NCI-H1417 treated with DMSO at 0.1 percent for 48 hours (cell line): Measurements from ENCODE around the gene NXPH4.

ENCODE experiments used
- DNase-seq: peaks from one replicate; lab custom pipeline; 2025; lab: John Stamatoyannopoulos, UW

NXPH4 gene

GRCh38 chr12:57232156-57232756 is 15.7 kb downstream of the NXPH4 start:
- no peak for DNase-seq

GRCh38 chr12:57233357-57234232 is 17.0 kb downstream of the NXPH4 start:
- DNase-seq, result no peak

GRCh38 chr12:57234233-57234570 is 17.6 kb downstream of the NXPH4 start:
- DNase-seq, result no peak

GRCh38 chr12:57234571-57235016 is 18.0 kb downstream of the NXPH4 start:
- DNase-seq, result no peak

GRCh38 chr12:57235017-57235727 is 18.6 kb downstream of the NXPH4 start:
- no peak for DNase-seq

GRCh38 chr12:57235728-57236131 is 19.1 kb downstream of the NXPH4 start:
- no peak for DNase-seq

DNA sequence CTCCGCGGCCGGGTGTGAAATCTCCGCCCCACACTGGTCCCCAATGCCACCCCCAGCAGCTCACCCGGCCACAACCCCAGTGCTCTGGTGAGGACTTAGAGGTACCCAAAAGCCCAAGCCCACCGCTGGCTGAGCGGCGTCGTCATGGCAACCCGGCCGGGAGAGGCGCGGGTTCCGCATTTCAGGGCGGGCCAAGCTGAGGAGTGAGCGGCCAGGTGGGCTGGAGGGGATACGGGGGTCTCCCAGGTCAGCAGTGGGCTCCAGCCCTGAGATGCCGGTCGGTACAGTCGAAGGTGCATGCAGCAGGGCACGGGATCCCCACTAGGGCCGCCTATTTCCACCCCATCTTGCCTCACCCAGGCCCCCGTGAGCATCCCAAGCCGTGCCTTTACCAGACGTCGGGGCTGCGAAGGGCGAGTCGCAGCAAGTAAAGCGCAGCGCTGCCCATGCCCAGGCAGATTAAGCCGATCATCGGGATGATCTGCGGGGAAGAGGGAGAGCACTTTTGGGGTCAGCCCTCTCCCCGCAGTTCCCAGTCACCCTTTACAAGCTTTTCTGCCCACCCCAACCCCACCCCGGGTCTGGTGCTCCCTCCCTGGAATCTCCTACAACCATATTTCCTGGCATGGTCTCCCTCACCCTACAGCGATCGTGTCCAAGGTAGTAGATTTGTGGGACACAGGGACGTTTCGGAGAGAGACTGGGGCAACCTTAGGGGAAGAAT is 19.8 kb downstream of the NXPH4 start:
- DNase-seq, result no peak

DNA sequence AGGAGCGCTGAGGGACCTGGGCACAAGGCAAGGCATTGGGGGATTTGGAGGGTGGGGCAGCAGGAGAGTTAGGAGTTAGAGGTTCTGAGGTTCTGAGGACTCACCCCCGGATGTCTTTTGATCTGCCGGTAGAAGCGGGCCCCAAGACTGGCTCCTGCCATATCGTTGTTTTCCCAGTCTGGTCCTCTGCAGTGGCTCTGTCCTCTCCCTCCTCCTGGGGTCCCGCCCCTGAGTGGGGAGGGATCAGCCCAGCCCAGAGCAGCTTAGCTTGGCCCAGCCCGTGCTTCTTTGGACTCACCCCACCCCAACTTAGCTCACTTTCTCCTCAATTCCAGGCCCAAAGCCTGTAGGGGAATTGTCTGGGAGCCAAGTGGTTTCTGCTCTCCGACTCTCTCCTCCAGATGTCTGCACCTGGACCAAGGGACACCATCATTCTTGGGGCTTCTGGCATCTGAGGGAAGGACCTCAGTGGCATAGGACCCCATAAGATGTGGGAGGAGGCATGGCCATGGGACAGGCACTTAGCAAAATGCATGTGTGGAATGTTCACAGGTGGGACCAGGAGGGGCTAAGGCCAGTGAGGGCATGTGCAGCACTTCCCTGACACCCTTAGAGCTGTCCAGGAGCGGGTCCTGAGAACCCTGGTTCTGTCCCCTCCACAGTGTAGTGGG is 20.5 kb downstream of the NXPH4 start:
- no peak for DNase-seq

GRCh38 chr12:57237596-57237931 is 21.0 kb downstream of the NXPH4 start:
- DNase-seq, result no peak

GRCh38 chr12:57237932-57238853 is 21.6 kb downstream of the NXPH4 start:
- DNase-seq, result no peak

GRCh38 chr12:57238854-57239554 is 22.4 kb downstream of the NXPH4 start:
- DNase-seq, result peak; percentile 69

DNA sequence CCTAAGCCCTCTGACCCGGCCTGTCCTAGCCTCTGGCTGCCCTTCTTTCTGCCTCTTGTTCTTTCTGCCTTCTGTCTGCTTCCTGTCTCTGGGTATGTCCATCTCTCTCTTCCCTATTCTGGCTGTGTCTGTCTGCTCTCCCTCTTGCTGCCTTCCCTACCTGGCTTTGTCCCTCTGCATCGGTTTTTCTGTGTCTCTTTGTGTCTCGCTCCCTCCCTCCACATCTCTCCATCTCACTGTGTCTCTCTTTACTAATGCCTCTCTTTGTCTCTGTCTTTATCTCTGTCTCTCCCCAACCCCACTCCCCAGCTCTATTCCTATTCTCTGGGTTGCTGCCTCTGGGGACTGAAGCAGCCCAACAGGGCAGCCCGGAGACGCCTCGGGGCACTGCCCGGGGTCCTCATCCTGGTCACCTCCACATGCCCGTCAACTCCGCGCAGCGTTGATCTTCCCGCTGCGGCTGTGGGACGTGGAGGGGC is 23.0 kb downstream of the NXPH4 start:
- no peak for DNase-seq

GRCh38 chr12:57240066-57240921 is 23.7 kb downstream of the NXPH4 start:
- DNase-seq, result peak; percentile 42

- no peak for DNase-seq
These were observed 24.4 kb downstream of the NXPH4 start for GRCh38 chr12:57240926-57241401.

- no peak for DNase-seq
These were observed 25.1 kb downstream of the NXPH4 start for GRCh38 chr12:57241402-57242310.

DNA sequence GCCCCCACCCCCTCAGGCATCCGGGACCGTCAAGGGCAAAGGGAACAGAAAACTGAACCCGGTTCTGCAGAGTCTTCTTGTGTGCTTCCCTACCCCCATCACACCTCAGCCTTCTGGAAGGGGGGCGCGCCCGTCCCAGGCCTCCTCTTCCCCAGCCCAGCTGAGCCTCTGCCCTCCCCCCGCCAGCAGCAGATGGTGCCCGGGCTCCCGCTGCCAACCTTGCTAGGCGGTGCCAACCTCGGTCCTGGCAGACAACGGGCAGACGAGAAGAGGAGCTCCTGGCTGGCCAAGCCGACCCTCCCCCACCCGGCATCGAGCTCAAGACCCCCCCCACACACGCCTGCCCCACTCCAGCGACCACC is 25.7 kb downstream of the NXPH4 start:
- no peak for DNase-seq

DNA sequence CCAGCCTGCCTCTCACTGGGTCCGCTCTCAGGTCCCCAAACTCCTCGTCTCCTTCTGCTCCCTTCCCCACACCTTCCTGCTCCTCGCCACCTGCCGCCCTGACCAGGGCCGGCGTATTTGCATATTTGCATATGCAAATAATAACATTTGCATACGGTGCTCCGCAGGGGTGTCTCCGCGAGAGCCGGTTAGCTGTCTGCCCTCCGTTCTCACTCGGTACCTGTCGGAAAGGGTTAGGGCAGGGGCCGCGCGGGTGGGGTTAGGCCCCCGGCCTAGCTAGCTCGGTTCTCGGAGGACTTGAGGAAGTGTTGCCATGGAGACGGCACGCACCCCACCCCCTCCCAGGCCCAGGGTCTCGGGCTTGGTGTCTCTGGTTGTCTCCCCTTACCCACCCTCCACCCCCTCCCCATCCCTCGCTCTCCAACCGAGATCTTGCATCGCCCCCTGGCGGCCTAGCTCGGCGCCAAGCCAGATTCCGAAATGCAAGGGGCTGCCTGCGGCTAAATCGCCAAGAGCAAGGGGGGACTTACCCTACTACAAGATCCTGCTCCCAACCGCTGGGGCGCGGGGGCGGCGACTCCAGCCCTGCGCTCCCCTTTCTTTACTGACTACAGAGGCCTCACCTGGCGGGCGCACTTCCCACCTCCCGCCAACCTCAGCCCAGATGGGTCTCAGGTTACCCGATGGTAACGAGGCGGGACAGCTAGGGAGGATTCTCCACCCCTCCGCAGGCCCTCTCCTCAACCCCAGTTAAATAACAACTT is 26.3 kb downstream of the NXPH4 start:
- peak; percentile 80 for DNase-seq
